Natural killer cell (primary cell): ENCODE measurements around the gene RARA. TPM values are rescaled to one million over a fixed set of nuclear protein-coding genes. Genes with fewer than 3 reads are reported as not detected.

Source experiments
- ATAC-seq, 3 donors: fragments of 150-1000 bp in 2 of 3; fragments of 200-7000 bp in 1 of 3; cut with Tn5 transposase; 1 replicate in 1 of 3; 2 replicates in 2 of 3; pipeline ENCODE4 v1.10.0; 2021; ENCODE audit warnings: mild to moderate bottlenecking in 2 of 3, moderate library complexity in 2 of 3
- DNase-seq, 2 donors: peaks; one replicate each; pipeline versions ENCODE4 v3.0.0 to v3.0.0-alpha.2; 2013 to 2021; ENCODE audit warnings: mixed read lengths in 1 of 2
- H3K27ac ChIP-seq: one replicate; pipeline ENCODE4 v1.5.1; 2013; ENCODE audit warnings: mild to moderate bottlenecking, low read length
- H3K27me3 ChIP-seq: one replicate; pipeline ENCODE4 v1.6.1; 2013; ENCODE audit warnings: low read length; ENCODE audit not compliant: control insufficient read depth, insufficient read depth
- H3K36me3 ChIP-seq: one replicate; pipeline ENCODE4 v1.6.1; 2013; ENCODE audit warnings: low read length; ENCODE audit not compliant: control insufficient read depth, insufficient read depth
- H3K4me1 ChIP-seq: one replicate; pipeline ENCODE4 v1.6.1; 2013; ENCODE audit warnings: low read length; ENCODE audit not compliant: control insufficient read depth, insufficient read depth
- H3K4me3 ChIP-seq: one replicate; pipeline ENCODE4 v1.5.1; 2013; ENCODE audit warnings: low read length
- H3K9me3 ChIP-seq: one replicate; pipeline ENCODE4 v1.6.1; 2013; ENCODE audit warnings: low read length; ENCODE audit not compliant: control insufficient read depth, insufficient read depth
- H3K27ac Mint-ChIP-seq, 2 donors: one replicate each; pipeline ENCODE4 v1.8.0; 2022; ENCODE audit warnings: mild to moderate bottlenecking in 2 of 2, mixed read lengths in 2 of 2, moderate library complexity in 1 of 2
- H3K27me3 Mint-ChIP-seq, 2 donors: one replicate each; pipeline ENCODE4 v1.8.0; 2022; ENCODE audit warnings: low read depth in 2 of 2, mixed read lengths in 2 of 2
- H3K36me3 Mint-ChIP-seq: one replicate; pipeline ENCODE4 v1.8.0; 2022; ENCODE audit warnings: mixed read lengths
- H3K4me1 Mint-ChIP-seq, 2 donors: one replicate each; pipeline ENCODE4 v1.8.0; 2022; ENCODE audit warnings: mixed read lengths in 2 of 2
- H3K4me3 Mint-ChIP-seq: one replicate; pipeline ENCODE4 v1.8.0; 2022; ENCODE audit warnings: mild to moderate bottlenecking, moderate library complexity, mixed read lengths
- H3K9me3 Mint-ChIP-seq, 2 donors: one replicate each; pipeline ENCODE4 v1.8.0; 2022; ENCODE audit warnings: mixed read lengths in 2 of 2
- WGBS: methylation state at CpG from one replicate; pipeline ENCODE4 v1.1.7; 2013; ENCODE audit warnings: missing lambda C conversion rate; ENCODE audit not compliant: insufficient coverage; 5-methylcytosine and 5-hydroxymethylcytosine counted together
- intact Hi-C: fragments of 100-400 bp; cut with micrococcal nuclease; formaldehyde crosslinking; loops from one replicate; pipeline ENCODE4 v1.14.2; 2022
- total RNA-seq, 4 donors: library from RNA; stranded (reverse); fragments of 120-200 nt in 1 of 4; gene quantifications; one replicate each; pipeline versions ENCODE4 v1.2.3 to v1.2.4, GENCODE V29; 2013 to 2022
- TF ChIP-seq, protein P1 (sequence below): fragments of 200-600 bp; IDR thresholded peaks from one replicate; pipeline ENCODE4 v1.8.0; 2022; ENCODE audit warnings: antibody characterized with exemption

The RARA gene
- total RNA-seq, 3 donors from 2014 or later (not counting 1 experiment from before 2014, with no cell fraction given) = 75.9 to 94.6 (median 79.1) TPM

DNA sequence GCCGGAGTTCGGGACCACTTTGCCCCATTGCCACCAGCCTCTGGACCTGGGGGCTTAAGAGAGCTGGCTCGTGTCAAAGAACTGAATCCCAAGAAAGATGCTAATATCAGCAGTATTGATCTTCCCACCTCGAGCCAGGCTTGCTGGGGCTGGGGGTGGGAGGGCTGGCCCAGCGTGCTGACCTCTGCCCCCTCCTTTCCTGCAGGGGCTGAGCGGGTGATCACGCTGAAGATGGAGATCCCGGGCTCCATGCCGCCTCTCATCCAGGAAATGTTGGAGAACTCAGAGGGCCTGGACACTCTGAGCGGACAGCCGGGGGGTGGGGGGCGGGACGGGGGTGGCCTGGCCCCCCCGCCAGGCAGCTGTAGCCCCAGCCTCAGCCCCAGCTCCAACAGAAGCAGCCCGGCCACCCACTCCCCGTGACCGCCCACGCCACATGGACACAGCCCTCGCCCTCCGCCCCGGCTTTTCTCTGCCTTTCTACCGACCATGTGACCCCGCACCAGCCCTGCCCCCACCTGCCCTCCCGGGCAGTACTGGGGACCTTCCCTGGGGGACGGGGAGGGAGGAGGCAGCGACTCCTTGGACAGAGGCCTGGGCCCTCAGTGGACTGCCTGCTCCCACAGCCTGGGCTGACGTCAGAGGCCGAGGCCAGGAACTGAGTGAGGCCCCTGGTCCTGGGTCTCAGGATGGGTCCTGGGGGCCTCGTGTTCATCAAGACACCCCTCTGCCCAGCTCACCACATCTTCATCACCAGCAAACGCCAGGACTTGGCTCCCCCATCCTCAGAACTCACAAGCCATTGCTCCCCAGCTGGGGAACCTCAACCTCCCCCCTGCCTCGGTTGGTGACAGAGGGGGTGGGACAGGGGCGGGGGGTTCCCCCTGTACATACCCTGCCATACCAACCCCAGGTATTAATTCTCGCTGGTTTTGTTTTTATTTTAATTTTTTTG, 47.1 kb downstream of the RARA start:
- Mint-ChIP-seq H3K27ac (no peak overlapping the region), H3K4me3 (no peak overlapping the region), H3K27me3 (peaks cover 7 to 9% of the 10 kb centered on the region in 2 donors), H3K9me3 (no peaks in the 10 kb centered on the region), H3K36me3 (no peaks in the 10 kb centered on the region), H3K4me1 (peaks cover 10 to 37% of the 10 kb centered on the region in 2 donors)
- 96% methylated on average over 30 of the region's 33 CpGs for WGBS
- intact Hi-C loops = loop anchor here (1.0 to 2.0 kb wide), 2 partner anchors 53 to 153 kb away; no protein-coding TSS in a partner anchor
- Histone ChIP-seq H3K27me3 (no peaks in the 10 kb centered on the region), H3K4me3 (no peak overlapping the region), H3K27ac (no peak overlapping the region), H3K9me3 (no peaks in the 10 kb centered on the region), H3K4me1 (peaks cover 27% of the 10 kb centered on the region), H3K36me3 (peaks cover 44% of the 10 kb centered on the region)
- TF ChIP-seq, protein P1, sequence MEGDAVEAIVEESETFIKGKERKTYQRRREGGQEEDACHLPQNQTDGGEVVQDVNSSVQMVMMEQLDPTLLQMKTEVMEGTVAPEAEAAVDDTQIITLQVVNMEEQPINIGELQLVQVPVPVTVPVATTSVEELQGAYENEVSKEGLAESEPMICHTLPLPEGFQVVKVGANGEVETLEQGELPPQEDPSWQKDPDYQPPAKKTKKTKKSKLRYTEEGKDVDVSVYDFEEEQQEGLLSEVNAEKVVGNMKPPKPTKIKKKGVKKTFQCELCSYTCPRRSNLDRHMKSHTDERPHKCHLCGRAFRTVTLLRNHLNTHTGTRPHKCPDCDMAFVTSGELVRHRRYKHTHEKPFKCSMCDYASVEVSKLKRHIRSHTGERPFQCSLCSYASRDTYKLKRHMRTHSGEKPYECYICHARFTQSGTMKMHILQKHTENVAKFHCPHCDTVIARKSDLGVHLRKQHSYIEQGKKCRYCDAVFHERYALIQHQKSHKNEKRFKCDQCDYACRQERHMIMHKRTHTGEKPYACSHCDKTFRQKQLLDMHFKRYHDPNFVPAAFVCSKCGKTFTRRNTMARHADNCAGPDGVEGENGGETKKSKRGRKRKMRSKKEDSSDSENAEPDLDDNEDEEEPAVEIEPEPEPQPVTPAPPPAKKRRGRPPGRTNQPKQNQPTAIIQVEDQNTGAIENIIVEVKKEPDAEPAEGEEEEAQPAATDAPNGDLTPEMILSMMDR = no peak
- ATAC-seq (no peak), DNase-seq (peak in 1 of 2 donors; percentile 27)

DNA sequence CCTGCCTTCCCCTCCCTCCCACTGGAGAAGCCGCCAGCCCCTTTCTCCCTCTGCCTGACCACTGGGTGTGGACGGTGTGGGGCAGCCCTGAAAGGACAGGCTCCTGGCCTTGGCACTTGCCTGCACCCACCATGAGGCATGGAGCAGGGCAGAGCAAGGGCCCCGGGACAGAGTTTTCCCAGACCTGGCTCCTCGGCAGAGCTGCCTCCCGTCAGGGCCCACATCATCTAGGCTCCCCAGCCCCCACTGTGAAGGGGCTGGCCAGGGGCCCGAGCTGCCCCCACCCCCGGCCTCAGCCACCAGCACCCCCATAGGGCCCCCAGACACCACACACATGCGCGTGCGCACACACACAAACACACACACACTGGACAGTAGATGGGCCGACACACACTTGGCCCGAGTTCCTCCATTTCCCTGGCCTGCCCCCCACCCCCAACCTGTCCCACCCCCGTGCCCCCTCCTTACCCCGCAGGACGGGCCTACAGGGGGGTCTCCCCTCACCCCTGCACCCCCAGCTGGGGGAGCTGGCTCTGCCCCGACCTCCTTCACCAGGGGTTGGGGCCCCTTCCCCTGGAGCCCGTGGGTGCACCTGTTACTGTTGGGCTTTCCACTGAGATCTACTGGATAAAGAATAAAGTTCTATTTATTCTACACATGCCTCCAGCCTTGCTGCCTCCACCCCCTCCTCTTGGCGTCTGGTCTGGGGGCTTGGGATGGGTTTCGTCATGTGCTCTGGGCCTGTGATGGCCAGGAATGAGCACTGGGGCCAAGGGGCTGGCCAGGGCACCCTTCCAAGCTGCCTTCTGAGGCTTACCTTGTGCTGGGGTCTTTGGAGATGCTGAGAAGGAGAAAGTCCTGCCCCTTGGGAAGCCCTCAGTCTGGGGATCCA, 48.3 kb downstream of the RARA start:
- H3K27ac ChIP-seq = no peak overlapping the region
- ATAC-seq (no peak), DNase-seq (peak in 1 of 2 donors; percentile 23)
- intact Hi-C loops = no loop called here
- Mint-ChIP-seq H3K27me3 (peaks cover 7 to 15% of the 10 kb centered on the region in 2 donors), H3K27ac (no peak overlapping the region), H3K4me3 (no peak overlapping the region), H3K9me3 (no peaks in the 10 kb centered on the region), H3K36me3 (no peaks in the 10 kb centered on the region), H3K4me1 (peaks cover 10 to 29% of the 10 kb centered on the region in 2 donors)
- H3K9me3 ChIP-seq = no peaks in the 10 kb centered on the region
- peaks cover 26% of the 10 kb centered on the region for H3K4me1 ChIP-seq
- H3K27me3 ChIP-seq = peaks cover 2% of the 10 kb centered on the region
- TF ChIP-seq, protein P1 = no peak
- peaks cover 36% of the 10 kb centered on the region for H3K36me3 ChIP-seq
- no peak overlapping the region for H3K4me3 ChIP-seq
- WGBS = 92% methylated on average over 14 of the region's 19 CpGs

DNA sequence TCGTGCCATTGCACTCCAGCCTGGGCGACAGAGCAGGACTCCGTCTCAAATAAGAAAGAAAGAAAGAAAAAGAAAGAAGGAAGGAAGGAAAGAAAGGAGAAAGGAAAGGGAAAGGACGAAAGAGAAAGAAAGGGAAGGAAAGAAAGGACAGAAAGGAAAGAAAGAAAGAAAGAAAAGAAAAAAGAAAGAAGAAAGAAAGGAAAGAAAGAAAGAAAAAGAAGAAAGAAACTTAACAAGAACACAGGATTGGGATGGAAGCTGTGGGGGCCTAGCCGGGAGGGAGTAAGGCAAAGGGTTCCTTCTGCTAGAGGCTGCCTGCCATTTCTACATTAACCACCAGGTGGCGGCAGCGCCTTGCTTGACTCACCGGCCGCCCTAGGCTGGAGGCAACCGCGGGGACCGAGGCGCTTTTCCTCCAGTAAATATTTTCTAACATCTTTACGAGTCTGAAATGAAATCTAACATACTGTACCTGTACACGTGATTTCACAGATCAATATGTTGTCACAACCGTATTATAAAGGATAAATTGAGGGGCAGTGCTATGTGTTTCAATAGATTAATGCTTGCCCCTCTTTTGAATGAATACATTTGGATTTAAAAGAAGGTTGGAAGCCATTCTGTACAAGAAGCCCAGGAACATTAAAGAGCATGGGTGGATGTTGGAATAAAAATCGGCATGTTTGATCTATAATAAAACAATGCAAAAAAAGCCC, 49.5 kb downstream of the RARA start:
- Mint-ChIP-seq H3K27ac (no peak overlapping the region), H3K4me3 (no peak overlapping the region), H3K27me3 (peaks cover 7 to 18% of the 10 kb centered on the region in 2 donors), H3K36me3 (no peaks in the 10 kb centered on the region), H3K4me1 (peaks cover 9 to 31% of the 10 kb centered on the region in 2 donors), H3K9me3 (no peaks in the 10 kb centered on the region)
- H3K4me1 ChIP-seq = peaks cover 22% of the 10 kb centered on the region
- TF ChIP-seq, protein P1 = peak; percentile 95
- peak; percentile 64 to 78 (median 75) for ATAC-seq
- intact Hi-C loops = loop anchor here (1.0 kb wide), 3 partner anchors 57 to 202 kb away; no protein-coding TSS in a partner anchor
- H3K4me3 ChIP-seq = no peak overlapping the region
- DNase-seq = peak; percentile 86 to 94
- peaks cover 5% of the 10 kb centered on the region for H3K27me3 ChIP-seq
- H3K36me3 ChIP-seq = peaks cover 27% of the 10 kb centered on the region
- WGBS = 21% methylated on average over 12 of the region's 17 CpGs
- no peaks in the 10 kb centered on the region for H3K9me3 ChIP-seq
- H3K27ac ChIP-seq = no peak overlapping the region
